ENCODE results near the gene PNMA6A.

DNA sequence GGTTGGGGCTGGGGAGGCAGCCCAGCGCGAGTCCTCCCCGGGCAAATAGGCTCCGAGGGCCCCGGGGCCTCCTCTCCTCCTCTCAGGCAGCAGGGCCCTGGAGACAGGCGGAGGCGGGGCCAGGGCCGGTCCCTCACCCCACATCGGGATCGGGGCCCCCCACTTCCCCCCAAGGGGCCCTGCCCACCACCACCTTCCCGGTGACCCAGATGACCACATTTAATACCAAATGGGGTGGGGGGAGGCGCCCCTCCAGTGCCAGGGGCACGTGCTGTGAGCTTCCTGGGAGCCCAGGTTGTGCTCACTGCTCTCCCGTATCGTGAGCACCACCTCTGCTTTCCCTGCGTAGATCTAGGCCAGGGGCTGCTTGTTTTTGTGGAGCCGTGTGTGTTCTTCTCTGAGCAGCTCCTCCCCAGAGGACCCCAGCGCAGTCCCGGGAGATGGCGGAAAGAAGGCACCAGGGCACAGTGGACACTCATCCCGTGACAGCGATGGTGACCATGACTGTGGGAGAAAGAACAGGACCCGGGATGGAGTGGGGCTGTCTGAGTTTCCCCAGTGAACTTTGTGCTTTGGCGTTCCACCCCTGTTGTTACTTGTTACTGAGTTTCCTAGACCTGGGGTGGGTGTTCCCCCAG, 2.1 kb downstream of the PNMA6A start:
- TF ChIP-seq ZNF274 (IDR thresholded peaks at IDR 0.05; ENCODE audit: low read depth, low read length) (no peak), YY1 (IDR thresholded peaks at IDR 0.05; ENCODE audit: insufficient read depth, insufficient read length) (no peak), SUZ12 (IDR thresholded peaks at IDR 0.05; ENCODE audit: extremely low read depth, insufficient read depth, insufficient read length) (no peak)
